H1 (cell line): ENCODE data around the gene PEX1. TPM values are rescaled to one million over a fixed set of nuclear protein-coding genes. Genes with fewer than 3 reads are reported as not detected.

Source experiments
- CTCF ChIA-PET: fragments of 300-600 bp; sonication (Branson Sonifier 250); formaldehyde crosslinking; loops from one replicate; lab custom pipeline; 2021; ENCODE audit not compliant: partially characterized antibody; lab: Charles Lee
- POLR2A ChIA-PET: fragments of 300-600 bp; sonication (Branson Sonifier 250); formaldehyde crosslinking; loops from one replicate; lab custom pipeline; 2021; ENCODE audit warnings: inconsistent platforms; ENCODE audit not compliant: partially characterized antibody; lab: Charles Lee
- DNase-seq, 2 experiments: peaks; one replicate each; pipeline versions ENCODE4 v3.0.0 to v3.0.0-alpha.2; 2010 to 2022; ENCODE audit warnings: low spot score in 2 of 2, low read depth in 1 of 2, mixed read lengths in 1 of 2
- FAIRE-seq: peaks from 2 replicates; lab custom pipeline; 2011; peaks lifted over from hg19 to GRCh38; lab: Jason Lieb, UNC
- H2AFZ ChIP-seq: 2 replicates; pipeline ENCODE4 v1.8.1; 2012; ENCODE audit warnings: low read length, inconsistent platforms
- H2AK5ac ChIP-seq: 2 replicates; pipeline ENCODE4 v1.6.1; 2013; ENCODE audit warnings: low read depth, low read length
- H2BK120ac ChIP-seq: replicated peaks from 2 replicates; pipeline ENCODE3; 2013; ENCODE audit warnings: low read depth, low read length, inconsistent platforms
- H2BK12ac ChIP-seq: 2 replicates; pipeline ENCODE4 v1.6.1; 2013; ENCODE audit warnings: low read depth, low read length
- H2BK15ac ChIP-seq: 2 replicates; pipeline ENCODE4 v1.6.1; 2013; ENCODE audit warnings: low read length
- H2BK20ac ChIP-seq: 2 replicates; pipeline ENCODE4 v1.6.1; 2013; ENCODE audit warnings: low read length
- H2BK5ac ChIP-seq: 2 replicates; pipeline ENCODE4 v1.6.1; 2013; ENCODE audit warnings: low read depth, low read length
- H3K14ac ChIP-seq: 2 replicates; pipeline ENCODE4 v1.6.1; 2013; ENCODE audit warnings: inconsistent platforms; ENCODE audit not compliant: insufficient read length
- H3K18ac ChIP-seq: 2 replicates; pipeline ENCODE4 v1.6.1; 2013; ENCODE audit warnings: low read length; ENCODE audit errors: extremely low read depth
- H3K23ac ChIP-seq: 2 replicates; pipeline ENCODE4 v1.6.1; 2013; ENCODE audit warnings: inconsistent platforms; ENCODE audit not compliant: insufficient read length
- H3K23me2 ChIP-seq: 2 replicates; pipeline ENCODE4 v1.6.1; 2013; ENCODE audit warnings: low read depth, low read length
- H3K27ac ChIP-seq: 2 replicates; pipeline ENCODE4 v1.6.1; 2011; ENCODE audit warnings: low read depth, low read length, inconsistent platforms
- H3K27me3 ChIP-seq, 4 experiments: replicated peaks in 1 of 4; 1 replicate in 1 of 4; 2 replicates in 3 of 4; pipeline versions ENCODE4 v1.6.1 to v1.8.1; 2011 to 2013; ENCODE audit warnings: low read length in 3 of 4, mild to moderate bottlenecking in 3 of 4, inconsistent platforms in 2 of 4, mixed read lengths in 2 of 4, moderate library complexity in 1 of 4; ENCODE audit not compliant: control insufficient read depth in 3 of 4, insufficient read depth in 3 of 4; ENCODE audit errors: extremely low read depth in 1 of 4
- H3K36me3 ChIP-seq, 4 experiments: 2 replicates each; pipeline versions ENCODE4 v1.6.1 to v1.8.1; 2011 to 2013; ENCODE audit warnings: mild to moderate bottlenecking in 4 of 4, low read length in 3 of 4, moderate library complexity in 2 of 4, control low read depth in 1 of 4, inconsistent platforms in 1 of 4; ENCODE audit not compliant: insufficient read depth in 4 of 4, control insufficient read depth in 2 of 4
- H3K4ac ChIP-seq: replicated peaks from 2 replicates; pipeline ENCODE3; 2013; ENCODE audit warnings: low read length, low read depth, mixed read lengths, inconsistent platforms; ENCODE audit not compliant: insufficient read length
- H3K4me1 ChIP-seq, 4 experiments: replicated peaks in 1 of 4; 1 replicate in 1 of 4; 2 replicates in 3 of 4; pipeline versions ENCODE4 v1.6.1 to v1.8.1; 2011 to 2013; ENCODE audit warnings: low read length in 3 of 4, inconsistent platforms in 2 of 4, mixed read lengths in 1 of 4; ENCODE audit not compliant: insufficient read depth in 4 of 4, control insufficient read depth in 3 of 4
- H3K4me2 ChIP-seq, 2 experiments: 2 replicates each; pipeline versions ENCODE4 v1.6.1 to v1.8.1; 2011 to 2013; ENCODE audit warnings: low read depth in 2 of 2, low read length in 2 of 2, control low read depth in 1 of 2, inconsistent platforms in 1 of 2, mild to moderate bottlenecking in 1 of 2; ENCODE audit not compliant: insufficient read depth in 1 of 2
- H3K4me3 ChIP-seq, 4 experiments: fragments of 200-600, 300-600 bp in 1 of 4; sonication (generic), shearing (Covaris generic), sonication (Bioruptor Twin) in 1 of 4; 2 replicates each; pipeline versions ENCODE4 v1.5.1 to v1.8.1; 2011 to 2016; ENCODE audit warnings: low read length in 4 of 4, low read depth in 3 of 4, control low read depth in 2 of 4, inconsistent platforms in 2 of 4, mild to moderate bottlenecking in 2 of 4, mixed read lengths in 1 of 4, moderate library complexity in 1 of 4; ENCODE audit not compliant: insufficient read depth in 2 of 4; ENCODE audit errors: extremely low read depth in 1 of 4
- H3K56ac ChIP-seq: replicated peaks from 2 replicates; pipeline ENCODE3; 2013; ENCODE audit warnings: low read depth, mild to moderate bottlenecking, mixed read lengths, low read length, inconsistent platforms; ENCODE audit not compliant: insufficient read length
- H3K79me1 ChIP-seq: 2 replicates; pipeline ENCODE4 v1.6.1; 2013; ENCODE audit warnings: low read depth, low read length, control low read depth
- H3K79me2 ChIP-seq, 2 experiments: 2 replicates each; pipeline versions ENCODE4 v1.6.1 to v1.8.1; 2012 to 2013; ENCODE audit warnings: low read length in 2 of 2, mild to moderate bottlenecking in 2 of 2, inconsistent platforms in 1 of 2; ENCODE audit not compliant: insufficient read depth in 2 of 2, control insufficient read depth in 1 of 2
- H3K9ac ChIP-seq, 4 experiments: replicated peaks in 1 of 4; 1 replicate in 1 of 4; 2 replicates in 3 of 4; pipeline versions ENCODE4 v1.6.1 to v1.8.1; 2011 to 2013; ENCODE audit warnings: low read depth in 3 of 4, low read length in 3 of 4, control low read depth in 2 of 4, mild to moderate bottlenecking in 2 of 4, moderate library complexity in 2 of 4, inconsistent platforms in 1 of 4; ENCODE audit errors: extremely low read depth in 1 of 4
- H3K9me3 ChIP-seq, 2 experiments: 2 replicates each; pipeline versions ENCODE4 v1.6.1 to v1.8.1; 2012 to 2013; ENCODE audit warnings: mild to moderate bottlenecking in 2 of 2, moderate library complexity in 2 of 2, control low read depth in 1 of 2, inconsistent platforms in 1 of 2, low read depth in 1 of 2, low read length in 1 of 2, mixed read lengths in 1 of 2; ENCODE audit not compliant: insufficient read depth in 2 of 2
- H4K20me1 ChIP-seq, 2 experiments: replicated peaks in 1 of 2; 2 replicates each; pipeline versions ENCODE3 to v1.8.1; 2011 to 2013; ENCODE audit warnings: inconsistent platforms in 2 of 2, low read length in 2 of 2, mild to moderate bottlenecking in 1 of 2; ENCODE audit not compliant: insufficient read depth in 2 of 2, control insufficient read depth in 1 of 2
- H4K5ac ChIP-seq: 2 replicates; pipeline ENCODE4 v1.6.1; 2013; ENCODE audit warnings: low read length, low read depth, mixed read lengths, inconsistent platforms; ENCODE audit not compliant: insufficient read length
- H4K8ac ChIP-seq: 2 replicates; pipeline ENCODE4 v1.8.0; 2013; ENCODE audit warnings: mild to moderate bottlenecking, moderate library complexity, low read length, inconsistent platforms; ENCODE audit not compliant: insufficient read depth; ENCODE audit errors: extremely low read depth
- H4K91ac ChIP-seq: replicated peaks from 2 replicates; pipeline ENCODE3; 2013; ENCODE audit warnings: low read length, mixed read lengths, inconsistent platforms; ENCODE audit not compliant: insufficient read length
- HDAC6 ChIP-seq: IDR thresholded peaks from one replicate; pipeline ENCODE4 v1.7.1; 2012; ENCODE audit warnings: low read depth, mild to moderate bottlenecking, inconsistent platforms, low read length, moderate library complexity
- JUN ChIP-seq: IDR thresholded peaks from 2 replicates; pipeline ENCODE4 v1.6.1; 2011; ENCODE audit warnings: low read depth, mild to moderate bottlenecking, improper control_type of control experiment, low read length
- KDM5A ChIP-seq: fragments of 200-600 bp; IDR thresholded peaks from 2 replicates; pipeline ENCODE4 v1.7.1; 2012; ENCODE audit warnings: mild to moderate bottlenecking, low read length, inconsistent platforms, mixed read lengths
- POLR2A ChIP-seq, 2 experiments: IDR thresholded peaks; 1 replicate in 1 of 2; 2 replicates in 1 of 2; pipeline ENCODE4 v1.6.1; 2011; ENCODE audit warnings: low read depth in 2 of 2, low read length in 2 of 2, mild to moderate bottlenecking in 2 of 2; ENCODE audit errors: control extremely low read depth in 1 of 2
- SIX5 ChIP-seq: IDR thresholded peaks from 2 replicates; pipeline ENCODE4 v1.6.1; 2011; ENCODE audit warnings: mild to moderate bottlenecking, low read depth, low read length
- SRF ChIP-seq: IDR thresholded peaks from 2 replicates; pipeline ENCODE4 v1.6.1; 2011; ENCODE audit warnings: mild to moderate bottlenecking, low read depth, low read length, moderate library complexity
- SUZ12 ChIP-seq: fragments of 200-600 bp; sonication (generic); IDR thresholded peaks from 2 replicates; pipeline ENCODE4 v1.6.1; 2012; ENCODE audit warnings: mild to moderate bottlenecking, inconsistent platforms, low read length, moderate library complexity, mixed read lengths
- TAF1 ChIP-seq: IDR thresholded peaks from 2 replicates; pipeline ENCODE4 v1.6.1; 2011; ENCODE audit warnings: mild to moderate bottlenecking, low read depth, low read length
- TAF7 ChIP-seq: optimal IDR thresholded peaks from 2 replicates; pipeline ENCODE3; 2011; ENCODE audit warnings: low read depth, mild to moderate bottlenecking, inconsistent platforms, low read length, moderate library complexity, borderline replicate concordance
- TCF12 ChIP-seq: IDR thresholded peaks from 2 replicates; pipeline ENCODE4 v1.6.1; 2011; ENCODE audit warnings: low read depth, mild to moderate bottlenecking, low read length
- YY1 ChIP-seq: IDR thresholded peaks from 2 replicates; pipeline ENCODE4 v1.6.1; 2011; ENCODE audit warnings: low read depth, mild to moderate bottlenecking, low read length
- WGBS, 2 experiments: shearing (Covaris generic) in 1 of 2; methylation state at CpG; one replicate each; pipeline versions ENCODE4 v1.1.6 to v1.1.7; 2013 to 2015; ENCODE audit warnings: low lambda C conversion rate in 2 of 2, mixed read lengths in 2 of 2, inconsistent platforms in 1 of 2, low coverage in 1 of 2, missing lambda C conversion rate in 1 of 2; ENCODE audit not compliant: insufficient replicate concordance in 2 of 2, insufficient coverage in 1 of 2, insufficient read length in 1 of 2; ENCODE audit errors: extremely low coverage in 1 of 2, missing lambda C conversion rate in 1 of 2; 5-methylcytosine and 5-hydroxymethylcytosine counted together
- polyA plus RNA-seq, 7 experiments: library from polyadenylated mRNA; depleted of rRNA in 3 of 7; stranded (reverse) in 5 of 7; unstranded in 2 of 7; fragments of >200 nt in 5 of 7; fragments of 200-250 nt in 2 of 7; gene quantifications; 1 replicate in 5 of 7; 2 replicates in 1 of 7; 4 replicates in 1 of 7; pipeline versions ENCODE4 v1.2.1 to v1.2.3, GENCODE V29; 2011 to 2013; ENCODE audit warnings: missing spikeins in 2 of 7, mixed read lengths in 2 of 7
- total RNA-seq: library from RNA; stranded (reverse); fragmentation: NEBNext Ultra II Directional; extraction: Animal tissue kit (Norgen Biotek cat#: 25700); gene quantifications from 2 replicates; pipeline ENCODE4 v1.2.1, GENCODE V29; 2021
- TF ChIP-seq, protein P1 (sequence below): IDR thresholded peaks from 2 replicates; pipeline ENCODE4 v1.6.1; 2011; ENCODE audit warnings: low read length, improper control_type of control experiment

The PEX1 gene
- total and polyA plus RNA-seq, 2 of the 8 experiments (the other 6 are each of a cell fraction or from before 2014, with no cell fraction given): 16.4 to 23.9 TPM

- TF ChIP-seq, protein P1, sequence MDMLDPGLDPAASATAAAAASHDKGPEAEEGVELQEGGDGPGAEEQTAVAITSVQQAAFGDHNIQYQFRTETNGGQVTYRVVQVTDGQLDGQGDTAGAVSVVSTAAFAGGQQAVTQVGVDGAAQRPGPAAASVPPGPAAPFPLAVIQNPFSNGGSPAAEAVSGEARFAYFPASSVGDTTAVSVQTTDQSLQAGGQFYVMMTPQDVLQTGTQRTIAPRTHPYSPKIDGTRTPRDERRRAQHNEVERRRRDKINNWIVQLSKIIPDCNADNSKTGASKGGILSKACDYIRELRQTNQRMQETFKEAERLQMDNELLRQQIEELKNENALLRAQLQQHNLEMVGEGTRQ: no peak
- TF ChIP-seq POLR2A (IDR thresholded peaks at IDR 0.05; ENCODE audit: control extremely low read depth in 1 of 2, low read depth in 2 of 2, low read length in 2 of 2) (no peak), SRF (no peak), TAF1 (no peak), TAF7 (no peak), SUZ12 (no peak), YY1 (no peak), KDM5A (no peak), TCF12 (no peak), SIX5 (no peak), JUN (no peak), HDAC6 (no peak)
- TF ChIP-seq, all 59 proteins: peak for 0
- Histone ChIP-seq H4K8ac (no peak overlapping the region), H3K9me3 (no peaks in the 10 kb centered on the region), H2BK15ac (no peak overlapping the region), H3K4ac (no peak overlapping the region), H3K56ac (no peak overlapping the region), H4K5ac (no peak overlapping the region), H3K4me2 (no peak overlapping the region), H3K36me3 (peaks cover 0 to 35% (median 10%) of the 10 kb centered on the region in 4 experiments; a peak in 5 of 8 replicates), H2AFZ (no peak overlapping the region), H3K79me1 (no peaks in the 10 kb centered on the region), H3K18ac (no peak overlapping the region), H2BK120ac (no peak overlapping the region), H3K27ac (no peak overlapping the region), H2BK12ac (no peak overlapping the region), H4K91ac (no peak overlapping the region), H4K20me1 (no peaks in the 10 kb centered on the region), H3K9ac (no peak overlapping the region), H2BK5ac (no peak overlapping the region), H3K23me2 (no peaks in the 10 kb centered on the region), H3K23ac (no peak overlapping the region), H3K14ac (no peak overlapping the region), H3K4me1 (no peaks in the 10 kb centered on the region), H3K79me2 (no peaks in the 10 kb centered on the region), H3K4me3 (no peak overlapping the region), H2AK5ac (no peak overlapping the region), H2BK20ac (no peak overlapping the region), H3K27me3 (no peaks in the 10 kb centered on the region)
- WGBS, 2 experiments: 85% methylated on average over 2 of the region's 2 CpGs; no CpG with 5 or more reads in 1 of the 2 experiments
- no peak for FAIRE-seq
- POLR2A ChIA-PET: no interaction called here
- CTCF ChIA-PET: interaction anchor here (1.4 kb wide), 1 partner anchor 61 kb away, joined by 3 read pairs; no protein-coding TSS in a partner anchor
- DNase-seq: no peak
Observed at GRCh38 chr7:92485267-92485892, 42.9 kb downstream of the PEX1 start.
